ENCODE data around the gene FBXL17.
"Not testable (repeated sequence)": the region's sequence is repeated elsewhere in the genome, so short reads cannot be mapped to it uniquely, and the experiment has no call there.

The FBXL17 gene

DNA sequence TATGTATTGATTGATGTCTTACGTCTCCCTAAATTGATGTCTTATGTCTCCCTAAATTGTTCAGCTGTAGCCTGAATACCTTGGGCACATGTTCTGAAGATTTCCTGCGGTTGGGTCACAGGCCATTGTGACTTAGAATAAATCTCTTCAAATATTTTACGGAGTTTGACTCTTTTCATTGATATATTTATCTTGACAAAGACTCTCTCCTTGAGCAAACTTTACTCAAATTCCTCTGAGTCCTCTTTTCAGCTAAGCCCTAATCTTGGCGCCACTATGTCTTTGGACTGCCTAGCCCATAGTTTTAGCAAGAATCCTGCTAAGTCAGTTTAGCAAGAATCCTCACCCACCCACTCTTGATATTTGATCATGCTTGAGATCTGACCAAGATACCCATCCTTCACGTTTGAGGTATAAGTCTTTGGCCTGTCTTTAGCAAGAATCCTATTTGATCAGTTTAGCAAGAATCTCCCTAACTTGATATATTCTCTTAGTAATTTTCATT, 35.3 kb upstream of the FBXL17 start:
- H3K4me3 ChIP-seq (ENCODE audit: control insufficient read depth, low read depth, low read length) = no peak overlapping the region
- TF ChIP-seq, protein P1, sequence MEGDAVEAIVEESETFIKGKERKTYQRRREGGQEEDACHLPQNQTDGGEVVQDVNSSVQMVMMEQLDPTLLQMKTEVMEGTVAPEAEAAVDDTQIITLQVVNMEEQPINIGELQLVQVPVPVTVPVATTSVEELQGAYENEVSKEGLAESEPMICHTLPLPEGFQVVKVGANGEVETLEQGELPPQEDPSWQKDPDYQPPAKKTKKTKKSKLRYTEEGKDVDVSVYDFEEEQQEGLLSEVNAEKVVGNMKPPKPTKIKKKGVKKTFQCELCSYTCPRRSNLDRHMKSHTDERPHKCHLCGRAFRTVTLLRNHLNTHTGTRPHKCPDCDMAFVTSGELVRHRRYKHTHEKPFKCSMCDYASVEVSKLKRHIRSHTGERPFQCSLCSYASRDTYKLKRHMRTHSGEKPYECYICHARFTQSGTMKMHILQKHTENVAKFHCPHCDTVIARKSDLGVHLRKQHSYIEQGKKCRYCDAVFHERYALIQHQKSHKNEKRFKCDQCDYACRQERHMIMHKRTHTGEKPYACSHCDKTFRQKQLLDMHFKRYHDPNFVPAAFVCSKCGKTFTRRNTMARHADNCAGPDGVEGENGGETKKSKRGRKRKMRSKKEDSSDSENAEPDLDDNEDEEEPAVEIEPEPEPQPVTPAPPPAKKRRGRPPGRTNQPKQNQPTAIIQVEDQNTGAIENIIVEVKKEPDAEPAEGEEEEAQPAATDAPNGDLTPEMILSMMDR (IDR thresholded peaks at IDR 0.05; ENCODE audit: control insufficient read depth, insufficient read depth, low read depth, low read length, missing control alignments) = no peak
- DNase-seq (ENCODE audit: low read depth) = no peak

- no peak overlapping the region for H3K4me3 ChIP-seq (ENCODE audit: control insufficient read depth, low read depth, low read length)
- DNase-seq (ENCODE audit: low read depth) = no peak
- TF ChIP-seq, protein P1 (IDR thresholded peaks at IDR 0.05; ENCODE audit: control insufficient read depth, insufficient read depth, low read depth, low read length, missing control alignments) = no peak
These were observed 33.8 kb upstream of the FBXL17 start for GRCh38 chr5:108415726-108416125.

DNA sequence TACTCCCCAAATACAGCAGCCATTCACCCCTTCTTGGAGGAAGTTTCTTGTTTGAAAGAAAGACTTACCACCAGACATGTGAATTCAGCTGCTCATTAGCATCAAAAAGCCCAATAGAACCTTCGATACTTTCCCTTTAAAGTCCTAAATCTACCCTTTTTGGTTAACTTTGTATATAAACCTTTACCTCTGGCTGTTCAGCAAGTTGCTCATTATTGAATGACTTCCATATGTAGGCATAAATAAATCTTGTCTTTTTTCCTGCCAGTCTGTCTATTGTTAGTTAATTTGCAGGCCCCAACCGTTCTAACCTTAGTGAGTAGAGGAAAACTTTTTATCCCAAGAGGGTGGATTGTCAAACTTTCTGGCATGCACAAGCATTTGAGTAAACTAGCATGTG, 27.9 kb upstream of the FBXL17 start:
- H3K4me3 ChIP-seq (ENCODE audit: control insufficient read depth, low read depth, low read length) = no peak overlapping the region
- no peak for DNase-seq (ENCODE audit: low read depth)
- TF ChIP-seq, protein P1 (IDR thresholded peaks at IDR 0.05; ENCODE audit: control insufficient read depth, insufficient read depth, low read depth, low read length, missing control alignments) = no peak

DNA sequence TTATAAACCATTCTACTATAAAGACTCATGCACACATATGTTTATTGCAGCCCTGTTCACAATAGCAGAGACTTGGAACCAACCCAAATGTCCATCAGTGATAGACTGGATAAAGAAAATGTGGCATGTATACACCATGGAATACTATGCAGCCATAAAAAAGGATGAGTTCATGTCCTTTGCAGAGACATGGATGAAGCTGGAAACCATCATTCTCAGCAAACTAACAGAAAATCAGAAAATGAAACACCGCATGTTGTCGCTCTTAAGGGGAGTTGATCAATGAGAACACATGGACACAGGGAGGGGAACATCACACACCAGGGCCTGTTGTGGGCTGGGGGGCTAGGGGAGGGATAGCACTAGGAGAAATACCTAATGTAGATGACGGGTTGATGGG, 23.3 kb upstream of the FBXL17 start:
- DNase-seq (ENCODE audit: low read depth); H3K4me3 ChIP-seq (ENCODE audit: control insufficient read depth, low read depth, low read length): not testable (repeated sequence)

- H3K4me3 ChIP-seq (ENCODE audit: control insufficient read depth, low read depth, low read length) = no peak overlapping the region
- no peak for DNase-seq (ENCODE audit: low read depth)
- TF ChIP-seq, protein P1 (IDR thresholded peaks at IDR 0.05; ENCODE audit: control insufficient read depth, insufficient read depth, low read depth, low read length, missing control alignments) = no peak
These were observed 17.1 kb upstream of the FBXL17 start for GRCh38 chr5:108398964-108399363.

DNA sequence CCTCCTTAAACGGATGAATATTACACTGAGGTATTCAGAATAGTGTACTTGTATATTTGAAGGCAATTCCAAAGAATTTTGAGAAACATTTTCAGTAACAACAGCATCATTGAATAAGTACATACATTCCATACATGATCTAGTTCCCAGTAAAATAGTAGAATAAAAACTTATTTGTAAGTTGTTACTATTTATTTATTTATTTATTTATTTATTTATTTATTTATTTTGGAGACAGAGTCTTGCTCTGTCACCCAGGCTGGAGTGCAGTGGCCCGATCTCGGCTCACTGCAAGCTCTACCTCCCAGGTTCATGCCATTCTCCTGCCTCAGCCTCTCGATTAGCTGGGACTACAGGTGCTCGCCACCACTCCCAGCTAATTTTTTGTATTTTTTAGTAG, 14.9 kb upstream of the FBXL17 start:
- not testable (repeated sequence) for H3K4me3 ChIP-seq (ENCODE audit: control insufficient read depth, low read depth, low read length)

DNA sequence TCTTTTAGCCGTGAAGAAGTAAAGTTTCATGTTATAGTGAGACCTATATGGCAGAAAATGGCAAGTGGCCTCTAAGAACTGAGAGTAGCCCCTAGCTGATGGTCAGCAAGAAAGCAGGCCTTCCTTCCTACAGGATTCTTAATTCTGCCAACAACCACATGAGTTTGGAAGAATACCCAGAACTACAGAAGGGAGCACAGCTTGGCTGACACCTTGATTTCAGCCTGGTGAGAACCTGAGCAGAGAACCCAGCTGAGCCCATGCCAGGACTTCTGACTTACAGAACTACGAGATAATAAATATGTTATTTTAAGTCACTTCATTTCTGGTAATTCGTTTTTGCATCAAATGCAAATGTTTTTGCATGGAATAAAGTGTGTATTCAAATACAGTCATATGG, 5.9 kb upstream of the FBXL17 start:
- TF ChIP-seq, protein P1 (IDR thresholded peaks at IDR 0.05; ENCODE audit: control insufficient read depth, insufficient read depth, low read depth, low read length, missing control alignments) = no peak
- no peak for DNase-seq (ENCODE audit: low read depth)
- H3K4me3 ChIP-seq (ENCODE audit: control insufficient read depth, low read depth, low read length) = no peak overlapping the region

More for the DNA sequence above, 14.9 kb upstream of the FBXL17 start:
- not testable (repeated sequence) for DNase-seq (ENCODE audit: low read depth)

- TF ChIP-seq, protein P1 (IDR thresholded peaks at IDR 0.05; ENCODE audit: control insufficient read depth, insufficient read depth, low read depth, low read length, missing control alignments) = no peak
- DNase-seq (ENCODE audit: low read depth) = no peak
These were observed 4.6 kb upstream of the FBXL17 start for GRCh38 chr5:108386345-108387061.

More at GRCh38 chr5:108386345-108387061, 4.6 kb upstream of the FBXL17 start:
- H3K4me3 ChIP-seq (ENCODE audit: control insufficient read depth, low read depth, low read length) = no peak overlapping the region

Measured in AG09309 (cell line).